DOHH2 (cell line): Measurements from ENCODE around the gene AATF.

ENCODE experiments used
- CTCF ChIP-seq: fragments of 200-600 bp; sonication (generic); IDR thresholded peaks from one replicate; pipeline ENCODE4 v1.5.1; 2014; ENCODE audit warnings: antibody characterized with exemption, mild to moderate bottlenecking, low read depth, low read length; ENCODE audit not compliant: poor library complexity, severe bottlenecking
- EZH2phosphoT487 ChIP-seq: fragments of 200-600 bp; sonication (generic); IDR thresholded peaks from 2 replicates; pipeline ENCODE4 v1.6.1; 2017; ENCODE audit warnings: borderline replicate concordance, mild to moderate bottlenecking, antibody characterized with exemption, low read length, moderate library complexity, mixed read lengths

GRCh38 chr17:37094391-37094790 lies 145.6 kb downstream of the AATF start:
- no peak for TF ChIP-seq CTCF
- no peak for TF ChIP-seq EZH2phosphoT487
